AG10803 (cell line): Measurements from ENCODE around the gene DPYSL3.

Experiments
- DNase-seq: peaks from one replicate; pipeline ENCODE4 v3.0.0; 2010; ENCODE audit warnings: low read depth
- H3K4me3 ChIP-seq: 2 replicates; pipeline ENCODE4 v1.5.1; 2011; ENCODE audit warnings: mild to moderate bottlenecking, low read length, control low read depth
- CTCF ChIP-seq: conservative IDR thresholded peaks from 2 replicates; pipeline ENCODE4 v1.5.1; 2011; ENCODE audit warnings: mild to moderate bottlenecking, low read length, control low read depth, inconsistent platforms

Gene DPYSL3

GRCh38 chr5:147439254-147439653 is 70.6 kb downstream of the DPYSL3 start:
- TF ChIP-seq CTCF = no peak
- DNase-seq = peak; percentile 60
- no peak overlapping the region for H3K4me3 ChIP-seq

GRCh38 chr5:147437161-147437596 is 72.7 kb downstream of the DPYSL3 start:
- DNase-seq = peak; percentile 68
- no peak for TF ChIP-seq CTCF
- no peak overlapping the region for H3K4me3 ChIP-seq

GRCh38 chr5:147436596-147436995 is 73.3 kb downstream of the DPYSL3 start:
- no peak for DNase-seq
- no peak overlapping the region for H3K4me3 ChIP-seq
- TF ChIP-seq CTCF = no peak

- DNase-seq = no peak
- no peak overlapping the region for H3K4me3 ChIP-seq
- no peak for TF ChIP-seq CTCF
These were observed 75.8 kb downstream of the DPYSL3 start for GRCh38 chr5:147434049-147434448.

- no peak for TF ChIP-seq CTCF
These were observed 77.5 kb downstream of the DPYSL3 start for GRCh38 chr5:147432323-147432722.

GRCh38 chr5:147431586-147431985 is 78.3 kb downstream of the DPYSL3 start:
- no peak for DNase-seq
- no peak for TF ChIP-seq CTCF
- no peak overlapping the region for H3K4me3 ChIP-seq

More at GRCh38 chr5:147432323-147432722, 77.5 kb downstream of the DPYSL3 start:
- H3K4me3 ChIP-seq = no peak overlapping the region
- DNase-seq = no peak

GRCh38 chr5:147430628-147431027 is 79.2 kb downstream of the DPYSL3 start:
- DNase-seq = peak; percentile 43
- no peak for TF ChIP-seq CTCF
- H3K4me3 ChIP-seq = no peak overlapping the region
